Smooth muscle cell (in vitro differentiated cells): Measurements from ENCODE around the gene KAT7. TPM values are rescaled to one million over a fixed set of nuclear protein-coding genes. Genes with fewer than 3 reads are reported as not detected.

Experiments used
- DNase-seq: peaks from one replicate; lab custom pipeline; 2025; ENCODE audit not compliant: unreplicated experiment; lab: John Stamatoyannopoulos, UW
- H2AFZ ChIP-seq: fragments of 200-600 bp; sonication (generic); 2 replicates; pipeline ENCODE4 v1.6.0; 2016; ENCODE audit warnings: antibody characterized with exemption, low read depth, mild to moderate bottlenecking
- H3F3A ChIP-seq: fragments of 200-600 bp; sonication (generic); 2 replicates; pipeline ENCODE4 v1.6.0; 2017; ENCODE audit warnings: antibody characterized with exemption, low read depth
- H3K27ac ChIP-seq: fragments of 200-600 bp; sonication (generic); 2 replicates; pipeline ENCODE4 v1.5.1; 2016; ENCODE audit warnings: low read depth, mild to moderate bottlenecking
- H3K27me3 ChIP-seq: fragments of 200-600 bp; sonication (generic); 2 replicates; pipeline ENCODE4 v1.6.1; 2016; ENCODE audit warnings: low read depth, mild to moderate bottlenecking
- H3K36me3 ChIP-seq: fragments of 200-600 bp; sonication (generic); 2 replicates; pipeline ENCODE4 v1.5.1; 2016; ENCODE audit warnings: low read depth
- H3K4me1 ChIP-seq: fragments of 200-600 bp; sonication (generic); 2 replicates; pipeline ENCODE4 v1.5.1; 2016; ENCODE audit warnings: low read depth
- H3K4me2 ChIP-seq: fragments of 200-600 bp; sonication (generic); 2 replicates; pipeline ENCODE4 v1.6.0; 2016; ENCODE audit warnings: mild to moderate bottlenecking
- H3K4me3 ChIP-seq: fragments of 200-600 bp; sonication (generic); 2 replicates; pipeline ENCODE4 v1.5.1; 2016; ENCODE audit warnings: mild to moderate bottlenecking
- H3K79me2 ChIP-seq: fragments of 200-600 bp; sonication (generic); 2 replicates; pipeline ENCODE4 v1.6.0; 2016; ENCODE audit warnings: low read depth, mild to moderate bottlenecking
- H3K9ac ChIP-seq: fragments of 200-600 bp; sonication (generic); 2 replicates; pipeline ENCODE4 v1.6.0; 2016; ENCODE audit warnings: low read depth
- H3K9me3 ChIP-seq: fragments of 200-600 bp; sonication (generic); replicated peaks from 2 replicates; pipeline ENCODE4 v1.5.1; 2016; ENCODE audit warnings: low read depth
- H4K20me1 ChIP-seq: fragments of 200-600 bp; sonication (generic); 2 replicates; pipeline ENCODE4 v1.6.0; 2016; ENCODE audit warnings: low read depth
- WGBS: methylation state at CpG from one replicate; pipeline ENCODE4 v1.1.7; 2016; ENCODE audit warnings: low lambda C conversion rate; 5-methylcytosine and 5-hydroxymethylcytosine counted together
- polyA plus RNA-seq: library from polyadenylated mRNA; unstranded; fragments of >200 nt; fragmentation: Nextera tagmentation; extraction: Ambion mirVana; gene quantifications from 2 replicates; pipeline ENCODE4 v1.2.1, GENCODE V29; 2016
- total RNA-seq: library from RNA; depleted of rRNA; stranded (reverse); fragments of >200 nt; gene quantifications from 2 replicates; pipeline ENCODE4 v1.2.3, GENCODE V29; 2014
- TF ChIP-seq, protein P1 (sequence below): fragments of 200-600 bp; sonication (generic); IDR thresholded peaks from 2 replicates; pipeline ENCODE4 v1.5.1; 2017; ENCODE audit warnings: borderline replicate concordance, mild to moderate bottlenecking, antibody characterized with exemption; ENCODE audit not compliant: insufficient read depth, poor library complexity, severe bottlenecking

The KAT7 gene
- total and polyA plus RNA-seq, 2 experiments from 2014 or later: 21.7 to 32.0 TPM

- Histone ChIP-seq H3K36me3 (no peaks in the 10 kb centered on the region), H3K4me1 (peaks cover 22% of the 10 kb centered on the region), H3K27me3 (no peaks in the 10 kb centered on the region), H3K9ac (no peak overlapping the region), H3K4me2 (no peak overlapping the region), H3K79me2 (no peaks in the 10 kb centered on the region), H3F3A (peaks cover 10% of the 10 kb centered on the region), H3K4me3 (no peak overlapping the region), H3K27ac (no peak overlapping the region), H3K9me3 (no peaks in the 10 kb centered on the region), H2AFZ (no peak overlapping the region), H4K20me1 (peaks cover 73% of the 10 kb centered on the region)
- WGBS: 98% methylated on average over 5 of the region's 5 CpGs
- no peak for DNase-seq
- TF ChIP-seq, protein P1, sequence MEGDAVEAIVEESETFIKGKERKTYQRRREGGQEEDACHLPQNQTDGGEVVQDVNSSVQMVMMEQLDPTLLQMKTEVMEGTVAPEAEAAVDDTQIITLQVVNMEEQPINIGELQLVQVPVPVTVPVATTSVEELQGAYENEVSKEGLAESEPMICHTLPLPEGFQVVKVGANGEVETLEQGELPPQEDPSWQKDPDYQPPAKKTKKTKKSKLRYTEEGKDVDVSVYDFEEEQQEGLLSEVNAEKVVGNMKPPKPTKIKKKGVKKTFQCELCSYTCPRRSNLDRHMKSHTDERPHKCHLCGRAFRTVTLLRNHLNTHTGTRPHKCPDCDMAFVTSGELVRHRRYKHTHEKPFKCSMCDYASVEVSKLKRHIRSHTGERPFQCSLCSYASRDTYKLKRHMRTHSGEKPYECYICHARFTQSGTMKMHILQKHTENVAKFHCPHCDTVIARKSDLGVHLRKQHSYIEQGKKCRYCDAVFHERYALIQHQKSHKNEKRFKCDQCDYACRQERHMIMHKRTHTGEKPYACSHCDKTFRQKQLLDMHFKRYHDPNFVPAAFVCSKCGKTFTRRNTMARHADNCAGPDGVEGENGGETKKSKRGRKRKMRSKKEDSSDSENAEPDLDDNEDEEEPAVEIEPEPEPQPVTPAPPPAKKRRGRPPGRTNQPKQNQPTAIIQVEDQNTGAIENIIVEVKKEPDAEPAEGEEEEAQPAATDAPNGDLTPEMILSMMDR: no peak
These were observed 30.7 kb downstream of the KAT7 start for GRCh38 chr17:49819138-49819537.

- Histone ChIP-seq H2AFZ (no peak overlapping the region), H4K20me1 (peaks cover 75% of the 10 kb centered on the region), H3K27ac (no peak overlapping the region), H3K9ac (no peak overlapping the region), H3K36me3 (no peaks in the 10 kb centered on the region), H3F3A (peaks cover 11% of the 10 kb centered on the region), H3K4me1 (peaks cover 18% of the 10 kb centered on the region), H3K9me3 (no peaks in the 10 kb centered on the region), H3K4me2 (no peak overlapping the region), H3K27me3 (no peaks in the 10 kb centered on the region), H3K4me3 (no peak overlapping the region), H3K79me2 (no peaks in the 10 kb centered on the region)
- DNase-seq: no peak
- TF ChIP-seq, protein P1: no peak
- 99% methylated on average over 2 of the region's 2 CpGs for WGBS
These were observed 31.2 kb downstream of the KAT7 start for GRCh38 chr17:49819651-49820050.

DNA sequence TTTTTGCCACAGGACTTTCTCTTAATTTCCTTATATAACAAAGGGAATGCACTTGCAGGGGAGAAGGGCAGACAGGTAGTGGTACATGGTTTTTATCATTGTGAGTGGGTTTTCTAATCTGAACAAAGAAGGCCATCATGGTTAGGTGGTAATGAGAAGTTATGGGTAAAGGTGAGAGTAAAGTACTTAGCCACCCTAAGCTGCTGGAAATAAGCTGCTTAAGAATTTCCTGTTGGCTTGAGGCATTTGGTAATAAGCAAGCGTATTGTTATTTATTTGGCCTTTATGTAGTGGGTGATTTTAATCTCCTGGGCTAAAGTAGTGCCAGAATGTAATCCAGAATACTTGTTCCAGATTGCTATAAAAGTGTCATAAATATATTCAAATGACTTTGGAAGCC, 32.3 kb downstream of the KAT7 start:
- Histone ChIP-seq H3K27me3 (no peaks in the 10 kb centered on the region), H3K79me2 (no peaks in the 10 kb centered on the region), H3K4me3 (no peak overlapping the region), H3K36me3 (peaks cover 7% of the 10 kb centered on the region), H3K4me2 (no peak overlapping the region), H3K4me1 (peaks cover 9% of the 10 kb centered on the region), H3F3A (peaks cover 16% of the 10 kb centered on the region), H2AFZ (no peak overlapping the region), H3K9ac (no peak overlapping the region), H4K20me1 (peaks cover 73% of the 10 kb centered on the region), H3K27ac (no peak overlapping the region), H3K9me3 (no peaks in the 10 kb centered on the region)
- 86% methylated on average over 1 of the region's 1 CpG for WGBS
- TF ChIP-seq, protein P1: no peak
- DNase-seq: no peak

DNA sequence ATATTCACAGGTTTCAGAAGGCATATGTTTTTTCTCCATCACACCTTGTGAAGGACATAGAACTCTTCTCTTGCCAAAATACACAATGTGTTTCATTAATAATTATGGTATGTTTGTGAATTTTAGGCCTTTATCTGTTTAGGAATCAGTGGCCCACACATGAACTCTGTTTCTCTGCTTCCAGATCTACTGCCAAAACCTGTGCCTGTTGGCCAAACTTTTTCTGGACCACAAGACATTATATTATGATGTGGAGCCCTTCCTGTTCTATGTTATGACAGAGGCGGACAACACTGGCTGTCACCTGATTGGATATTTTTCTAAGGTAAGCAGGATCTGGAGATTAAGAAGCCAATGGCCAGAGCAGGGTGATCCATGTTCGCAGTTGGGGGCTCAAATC, 33.0 kb downstream of the KAT7 start:
- no peak for DNase-seq
- no peaks in the 10 kb centered on the region for H3K79me2 ChIP-seq
- WGBS: 98% methylated on average over 2 of the region's 2 CpGs
- H3K9me3 ChIP-seq: no peaks in the 10 kb centered on the region
- H2AFZ ChIP-seq: no peak overlapping the region
- H3K27ac ChIP-seq: no peak overlapping the region
- TF ChIP-seq, protein P1: no peak
- H3K4me1 ChIP-seq: peaks cover 2% of the 10 kb centered on the region
- H4K20me1 ChIP-seq: peaks cover 66% of the 10 kb centered on the region
- no peak overlapping the region for H3K4me2 ChIP-seq
- peaks cover 16% of the 10 kb centered on the region for H3F3A ChIP-seq
- no peak overlapping the region for H3K9ac ChIP-seq
- peaks cover 14% of the 10 kb centered on the region for H3K36me3 ChIP-seq
- H3K27me3 ChIP-seq: no peaks in the 10 kb centered on the region
- H3K4me3 ChIP-seq: no peak overlapping the region
